NCI-H1436 treated with DMSO at 0.1 percent for 48 hours (cell line): ENCODE results near the gene RPA3.
"Not testable (repeated sequence)": the region's sequence is repeated elsewhere in the genome, so short reads cannot be mapped to it uniquely, and the experiment has no call there.

Experiments
- DNase-seq: peaks from one replicate; lab custom pipeline; 2025; lab: John Stamatoyannopoulos, UW

RPA3 gene

GRCh38 chr7:7694542-7694941 is 23.9 kb downstream of the RPA3 start:
- no peak for DNase-seq

DNA sequence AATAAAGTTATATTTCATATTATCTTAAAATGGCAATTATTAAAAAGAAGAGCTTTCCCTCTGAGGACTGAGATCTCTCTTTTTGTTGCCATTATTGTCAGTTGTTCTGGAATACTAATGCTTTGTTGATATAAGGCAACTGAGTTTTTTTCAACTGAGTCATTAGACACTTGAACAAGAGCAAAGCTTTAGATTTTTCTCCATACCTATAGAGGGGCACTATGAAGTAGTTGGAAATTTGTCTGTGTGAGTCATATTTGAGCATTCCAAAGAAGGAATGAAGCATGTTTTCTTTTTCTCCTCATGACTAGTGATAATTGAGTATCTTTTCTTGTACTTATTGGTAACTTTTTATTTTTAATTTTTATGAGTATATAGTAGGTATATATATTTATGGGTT is 24.5 kb downstream of the RPA3 start:
- DNase-seq = no peak

DNA sequence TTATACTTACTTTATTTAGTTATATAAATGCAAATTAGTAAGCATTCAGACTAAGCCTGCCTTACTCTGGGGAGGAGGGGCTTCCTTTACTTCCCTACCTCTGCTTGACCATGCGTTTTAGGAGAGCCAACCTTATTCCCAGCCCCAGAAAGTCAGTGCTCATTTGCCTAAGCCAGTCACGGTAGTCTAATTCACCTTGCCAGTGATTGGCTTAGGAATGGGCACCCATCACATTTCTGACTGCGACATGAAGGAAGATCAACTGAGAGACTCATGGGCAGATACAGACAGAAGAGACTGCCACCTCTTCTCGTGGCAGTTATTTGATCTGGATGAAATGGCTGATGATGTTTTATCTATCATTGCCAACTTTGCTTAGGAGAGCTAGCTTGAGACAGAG is 29.5 kb downstream of the RPA3 start:
- peak; percentile 52 for DNase-seq

DNA sequence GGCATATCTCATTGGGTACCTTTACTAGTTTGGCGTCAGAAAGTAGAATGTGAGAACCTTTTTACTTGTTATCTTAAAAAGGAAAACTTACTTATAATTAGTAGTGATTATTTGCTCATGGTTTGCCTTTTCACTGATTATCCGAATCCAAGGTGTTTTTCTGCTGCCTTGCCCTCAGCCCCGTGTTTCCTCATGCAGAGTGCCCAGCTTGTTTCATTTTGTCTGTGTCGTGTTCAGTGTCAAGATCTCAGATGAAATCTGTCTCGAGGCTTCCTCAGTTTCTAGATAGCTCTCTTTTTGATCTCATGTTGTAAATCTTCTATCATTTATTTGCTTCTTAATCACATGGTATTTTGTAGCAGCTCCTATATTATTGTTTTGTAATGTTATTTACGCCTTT is 30.1 kb downstream of the RPA3 start:
- DNase-seq = no peak

- no peak for DNase-seq
Observed at GRCh38 chr7:7687800-7688199, 30.6 kb downstream of the RPA3 start.

DNA sequence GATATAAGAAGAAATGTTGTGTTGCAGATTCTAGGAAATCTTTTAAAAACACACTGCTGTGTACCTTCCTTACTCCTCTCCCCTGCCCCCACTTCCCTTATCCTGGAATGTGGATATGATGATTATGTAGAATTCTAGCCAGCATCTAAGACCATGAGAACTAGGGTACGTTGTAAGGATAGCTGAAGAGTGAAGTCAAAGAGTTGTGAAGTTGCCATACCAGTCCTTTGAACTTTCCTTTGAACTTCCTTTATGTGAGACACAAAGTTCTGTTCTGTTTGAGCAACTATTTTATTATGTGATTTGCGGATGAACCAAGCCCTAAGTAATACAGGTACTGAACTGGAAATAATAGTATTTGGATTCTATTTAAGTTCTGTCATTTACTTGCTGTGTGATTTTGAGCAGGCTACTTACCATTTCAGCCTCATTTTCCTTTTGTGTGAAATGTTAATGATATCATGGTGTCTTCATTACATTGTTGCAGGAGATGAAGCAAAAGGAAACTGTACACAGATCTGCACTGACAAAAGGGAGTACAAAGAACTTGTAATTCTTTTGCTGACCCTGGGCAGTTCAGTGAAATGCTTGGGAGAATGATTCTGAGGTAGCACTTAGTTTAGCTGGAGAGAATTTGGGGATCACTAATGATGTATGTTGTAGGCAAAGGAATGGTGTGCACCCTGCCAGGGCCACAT is 31.4 kb downstream of the RPA3 start:
- DNase-seq = no peak

DNA sequence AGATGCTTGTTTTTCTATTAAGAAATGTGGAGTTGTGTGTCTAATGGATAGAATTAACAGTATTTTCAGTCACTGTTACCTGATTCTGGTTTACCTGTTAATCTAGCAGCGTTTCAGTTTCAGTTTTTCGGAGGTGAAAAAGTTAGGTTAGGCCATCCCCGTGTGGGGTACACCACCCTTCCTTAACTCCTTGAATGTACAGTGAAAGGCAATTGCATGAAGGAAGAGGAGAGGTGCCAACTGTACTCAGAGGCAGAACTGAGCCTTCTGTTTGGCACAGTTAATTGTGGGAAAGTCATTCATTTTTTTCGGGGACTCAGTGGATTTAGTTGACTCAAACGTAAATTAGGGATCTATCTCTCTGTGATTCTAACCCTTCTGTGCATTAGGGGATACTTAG is 35.5 kb downstream of the RPA3 start:
- no peak for DNase-seq

DNA sequence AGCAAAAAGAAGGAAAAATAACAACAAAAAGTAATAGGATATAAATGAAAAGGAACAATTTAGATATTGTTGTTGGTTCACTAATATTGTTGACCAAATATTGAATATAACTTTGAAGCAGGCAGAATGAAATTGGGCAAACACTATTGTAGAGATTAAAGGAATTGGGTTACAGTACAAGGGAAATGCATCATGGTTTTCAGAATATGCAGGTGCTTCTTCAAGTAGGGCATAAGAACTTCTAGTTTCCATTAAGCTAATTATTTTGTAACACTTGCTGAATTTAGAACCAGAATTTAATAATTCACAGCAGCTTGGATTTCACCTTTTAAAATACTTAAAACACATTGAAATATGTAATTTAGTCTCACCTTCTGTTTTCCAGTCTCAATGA is 36.5 kb downstream of the RPA3 start:
- DNase-seq = peak; percentile 37

- peak; percentile 68 for DNase-seq
Observed at GRCh38 chr7:7681191-7681935, 37.0 kb downstream of the RPA3 start.

- DNase-seq = not testable (repeated sequence)
Observed at GRCh38 chr7:7679640-7680039, 38.8 kb downstream of the RPA3 start.

- DNase-seq = no peak
Observed at GRCh38 chr7:7675686-7676085, 42.7 kb downstream of the RPA3 start.

DNA sequence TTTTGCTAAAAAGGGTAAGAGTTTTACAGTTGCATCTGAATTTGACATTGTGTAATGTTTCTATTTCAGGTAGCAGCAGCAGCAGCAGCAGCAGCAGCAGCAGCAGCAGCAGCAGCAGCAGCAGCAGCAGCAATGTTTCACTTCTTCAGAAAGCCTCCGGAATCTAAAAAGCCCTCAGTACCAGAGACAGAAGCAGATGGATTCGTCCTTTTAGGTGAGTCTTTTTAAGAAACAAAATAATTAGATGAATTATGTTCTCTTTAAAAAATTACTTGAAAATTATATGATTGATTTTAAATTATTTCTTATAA is 45.2 kb downstream of the RPA3 start:
- DNase-seq = no peak

- no peak for DNase-seq
Observed at GRCh38 chr7:7672545-7673239, 45.7 kb downstream of the RPA3 start.

DNA sequence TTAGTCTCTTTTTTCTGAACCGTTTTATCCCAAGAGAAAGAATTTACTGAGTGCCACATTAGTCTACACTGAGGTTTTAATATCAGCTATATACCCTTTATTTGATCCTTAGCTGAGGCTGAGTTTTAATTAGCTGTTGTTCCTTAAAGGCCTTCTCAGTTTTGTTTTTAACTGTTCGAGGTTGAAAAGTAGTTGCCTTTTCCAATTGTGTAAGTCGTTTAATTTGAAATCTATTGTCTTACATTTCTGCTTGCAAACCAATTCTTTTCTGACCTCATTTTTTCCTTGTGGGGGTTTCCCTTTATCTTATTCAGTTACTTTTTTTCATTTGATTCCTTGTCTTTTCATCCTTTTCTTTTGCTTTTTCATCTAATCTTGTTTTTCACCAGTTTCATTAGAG is 47.0 kb downstream of the RPA3 start:
- DNase-seq = no peak

- no peak for DNase-seq
Observed at GRCh38 chr7:7670490-7670889, 47.9 kb downstream of the RPA3 start.

GRCh38 chr7:7668706-7669105 is 49.7 kb downstream of the RPA3 start:
- DNase-seq = no peak

GRCh38 chr7:7667187-7667586 is 51.2 kb downstream of the RPA3 start:
- DNase-seq = no peak

DNA sequence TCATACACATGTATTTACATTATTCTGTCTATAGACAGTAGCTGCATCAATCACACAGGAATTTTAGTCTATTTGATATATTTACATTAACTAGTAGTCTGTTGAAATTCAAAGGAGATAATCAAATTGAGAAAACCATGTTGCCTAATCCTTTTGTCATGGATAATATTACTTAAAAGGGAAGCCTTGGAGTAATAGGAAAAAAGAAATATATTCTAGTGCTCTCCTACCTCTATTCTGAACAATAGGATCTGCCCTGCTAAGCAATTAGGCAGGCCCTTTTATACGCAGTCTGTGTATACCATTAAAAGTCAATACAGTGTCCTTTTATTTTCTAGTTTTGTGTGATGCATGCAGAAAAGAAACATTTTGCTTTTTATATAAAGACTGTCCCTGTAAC is 53.4 kb downstream of the RPA3 start:
- DNase-seq = no peak

DNA sequence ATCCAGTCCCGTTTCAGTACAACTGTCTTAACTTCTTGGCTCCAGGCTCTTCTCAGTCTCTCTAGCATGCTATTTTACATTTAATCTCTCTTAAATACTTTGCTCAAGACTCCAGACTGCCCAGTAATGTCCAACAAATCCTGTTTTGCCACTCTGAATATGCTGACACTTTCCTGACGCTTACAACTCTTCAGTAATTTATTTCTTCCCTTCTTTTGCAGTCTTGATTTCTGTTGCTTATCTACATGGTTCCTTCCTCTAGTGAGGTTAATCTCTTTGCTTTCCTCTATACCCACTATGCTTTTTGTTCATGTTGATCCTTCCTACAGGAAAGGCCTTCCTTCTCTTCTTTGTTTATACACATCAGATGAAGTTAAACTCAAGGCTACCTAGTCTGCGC is 54.1 kb downstream of the RPA3 start:
- no peak for DNase-seq

DNA sequence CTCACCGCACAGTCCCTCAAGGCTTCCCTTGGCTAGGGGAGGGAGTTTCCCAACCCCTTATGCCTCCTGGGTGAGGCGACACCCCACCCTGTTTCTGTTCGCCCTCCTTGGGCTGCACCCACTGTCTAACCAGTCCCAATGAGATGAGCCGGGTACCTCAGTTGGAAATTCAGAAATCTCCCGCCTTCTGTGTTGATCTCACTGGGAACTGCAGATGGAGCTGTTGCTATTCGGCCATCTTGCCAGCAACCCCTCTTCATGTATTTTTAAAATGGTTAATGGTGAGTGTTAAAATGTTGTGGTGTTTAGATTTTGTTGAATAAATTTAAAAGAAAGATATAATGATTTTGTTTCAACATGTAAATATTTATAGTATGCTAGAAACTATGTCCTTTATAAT is 55.9 kb downstream of the RPA3 start:
- DNase-seq = no peak

GRCh38 chr7:7656459-7656858 is 61.9 kb downstream of the RPA3 start:
- DNase-seq = not testable (repeated sequence)

GRCh38 chr7:7654964-7655715 is 63.3 kb downstream of the RPA3 start:
- DNase-seq = no peak
